Measurements from ENCODE around the gene CFDP1.
"Not testable (repeated sequence)": the region's sequence is repeated elsewhere in the genome, so short reads cannot be mapped to it uniquely, and the experiment has no call there.

Gene CFDP1

DNA sequence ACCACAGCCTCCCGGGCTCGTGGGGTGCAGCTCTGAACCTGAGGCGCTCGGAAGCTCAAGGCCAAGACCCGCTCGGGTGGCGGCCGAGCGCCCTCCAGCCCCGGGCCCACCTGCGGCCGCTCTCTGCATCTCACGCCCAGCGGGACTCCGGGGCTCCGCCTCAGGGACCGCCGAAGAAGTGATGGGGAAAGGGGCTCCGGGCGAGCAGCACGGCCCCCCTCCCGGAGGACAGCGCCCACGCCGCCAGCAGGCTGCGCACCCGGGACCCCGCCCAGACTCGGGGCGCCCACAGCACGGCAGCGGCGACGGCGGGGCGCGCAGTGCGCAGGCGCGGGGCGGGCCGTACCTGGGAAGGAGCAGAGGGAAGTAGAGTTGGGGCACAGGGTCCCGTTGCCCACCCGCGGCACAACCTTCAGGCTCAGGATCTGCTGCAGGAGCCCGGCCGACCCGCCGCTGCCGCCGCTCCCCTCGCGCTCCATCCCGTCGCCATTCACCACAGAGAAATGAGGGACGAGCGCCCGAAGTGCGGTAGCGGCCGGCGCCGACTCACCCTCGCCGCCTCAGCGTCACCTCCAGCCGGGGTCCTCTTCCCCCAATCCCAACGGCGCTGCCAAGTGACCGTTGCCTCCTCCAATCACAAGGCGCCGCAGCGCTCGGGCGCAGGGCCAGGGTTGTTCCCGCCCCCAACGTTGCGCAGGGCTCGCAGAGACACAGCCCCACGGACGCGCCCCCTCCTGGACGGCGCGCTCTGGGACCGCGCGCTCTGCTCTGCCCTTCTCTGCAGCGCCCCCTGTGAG, 31.0 kb upstream of the CFDP1 start, which contains the start of gene TMEM170A:
Gene TMEM170A, minus strand, starts transcription at position 568 of the 797 bp plus-strand sequence. Its CDS starts 89 bp downstream, at position 479.
- Histone ChIP-seq H3K9ac (ENCODE audit: low read depth, low read length) (peak within 1 kb of the TSS; percentile 86), H3K4me1 (ENCODE audit: insufficient read depth, low read length) (no peaks in the 10 kb centered on the region), H3K9me3 (ENCODE audit: control insufficient read depth, insufficient read depth, low read length) (no peaks in the 10 kb centered on the region), H3K36me3 (ENCODE audit: insufficient read depth, low read length) (no peaks in the 10 kb centered on the region)

DNA sequence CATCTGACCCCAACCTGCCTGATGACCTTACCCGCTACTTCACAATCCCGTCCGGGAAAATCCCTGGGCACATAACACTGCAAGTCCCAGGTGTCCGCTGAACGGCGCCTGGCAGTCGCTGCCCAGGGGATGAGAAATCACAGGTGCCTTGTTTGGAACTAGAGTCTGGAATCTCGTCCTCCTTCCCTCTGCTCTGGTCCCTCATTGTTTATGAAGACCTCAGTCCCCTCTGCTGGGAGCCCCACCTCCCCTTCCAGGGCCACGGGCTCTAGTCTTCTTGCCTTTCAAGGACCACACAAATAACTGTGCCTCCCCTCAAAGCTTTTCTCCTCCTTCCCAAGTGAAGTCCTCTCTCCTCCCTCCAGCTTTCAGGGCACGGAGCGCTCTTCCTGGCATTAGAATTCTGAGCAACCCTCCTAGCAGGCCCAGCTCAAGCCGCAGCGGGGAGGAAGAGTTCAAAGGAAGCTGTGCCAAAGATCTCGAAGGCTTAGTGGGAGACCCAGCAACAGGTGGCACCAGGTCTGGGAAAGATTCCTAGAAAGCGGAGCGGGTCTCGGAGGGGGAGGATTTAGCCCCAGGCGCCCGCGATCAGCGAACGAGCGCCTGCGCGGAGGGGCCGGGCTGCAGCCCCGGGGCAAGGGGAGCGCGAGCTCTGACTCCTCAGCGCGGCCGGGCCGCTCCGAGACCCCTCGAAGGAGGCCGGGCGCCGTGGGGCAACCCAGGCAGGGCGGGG, 30.3 kb upstream of the CFDP1 start:
- not testable (repeated sequence) for H3K36me3 ChIP-seq (ENCODE audit: insufficient read depth, low read length); H3K9me3 ChIP-seq (ENCODE audit: control insufficient read depth, insufficient read depth, low read length); H3K4me1 ChIP-seq (ENCODE audit: insufficient read depth, low read length)
- peak overlapping the region; percentile 86 for H3K9ac ChIP-seq (ENCODE audit: low read depth, low read length)

DNA sequence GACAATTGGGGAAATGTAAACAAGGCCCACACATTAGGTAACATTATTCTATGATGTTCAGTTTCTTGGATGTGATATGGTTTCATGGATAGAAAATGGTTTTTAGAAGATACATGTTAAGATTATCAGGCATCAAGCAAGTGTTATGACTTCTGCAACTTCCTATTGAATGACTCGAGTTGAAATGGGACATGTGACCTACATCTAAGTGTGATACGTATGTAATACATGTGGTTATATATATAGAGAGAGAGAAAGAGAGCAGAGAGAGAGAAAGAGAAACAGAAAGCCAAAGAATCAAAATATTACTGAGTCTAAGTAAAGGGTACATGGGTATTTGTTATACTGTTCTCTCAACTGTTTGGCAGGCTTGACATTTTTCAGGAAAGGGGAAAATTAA, 29.5 kb upstream of the CFDP1 start:
- no peaks in the 10 kb centered on the region for H3K36me3 ChIP-seq (ENCODE audit: insufficient read depth, low read length)
- peaks cover 6% of the 10 kb centered on the region; the same call in 1 of the 2 replicates for H3K4me1 ChIP-seq (ENCODE audit: insufficient read depth, low read length)
- H3K9ac ChIP-seq (ENCODE audit: low read depth, low read length): peak overlapping the region; percentile 86; the same call in 1 of the 2 replicates
- H3K9me3 ChIP-seq (ENCODE audit: control insufficient read depth, insufficient read depth, low read length): no peaks in the 10 kb centered on the region

DNA sequence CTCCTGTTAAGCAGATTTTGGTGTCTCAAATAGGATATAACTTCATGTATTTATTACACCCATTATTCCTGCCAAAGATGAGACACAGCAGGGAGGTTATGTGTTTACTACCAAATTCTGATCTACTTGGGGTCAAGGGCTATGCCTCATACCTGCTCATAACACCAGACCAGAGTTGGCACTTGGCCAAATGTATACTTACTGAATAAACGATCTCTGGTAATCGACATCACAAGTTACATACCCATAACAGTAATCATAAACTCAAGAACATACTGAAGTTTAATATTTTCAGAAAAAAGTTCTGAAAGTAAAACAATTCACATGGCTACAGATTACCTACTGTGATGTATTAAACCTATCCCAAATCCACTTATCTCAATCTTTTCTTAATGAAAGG, 28.3 kb upstream of the CFDP1 start:
- Histone ChIP-seq H3K36me3 (ENCODE audit: insufficient read depth, low read length) (no peaks in the 10 kb centered on the region), H3K4me1 (ENCODE audit: insufficient read depth, low read length) (peaks cover 16% of the 10 kb centered on the region; the same call in 1 of the 2 replicates), H3K9ac (ENCODE audit: low read depth, low read length) (no peak overlapping the region), H3K9me3 (ENCODE audit: control insufficient read depth, insufficient read depth, low read length) (no peaks in the 10 kb centered on the region)

DNA sequence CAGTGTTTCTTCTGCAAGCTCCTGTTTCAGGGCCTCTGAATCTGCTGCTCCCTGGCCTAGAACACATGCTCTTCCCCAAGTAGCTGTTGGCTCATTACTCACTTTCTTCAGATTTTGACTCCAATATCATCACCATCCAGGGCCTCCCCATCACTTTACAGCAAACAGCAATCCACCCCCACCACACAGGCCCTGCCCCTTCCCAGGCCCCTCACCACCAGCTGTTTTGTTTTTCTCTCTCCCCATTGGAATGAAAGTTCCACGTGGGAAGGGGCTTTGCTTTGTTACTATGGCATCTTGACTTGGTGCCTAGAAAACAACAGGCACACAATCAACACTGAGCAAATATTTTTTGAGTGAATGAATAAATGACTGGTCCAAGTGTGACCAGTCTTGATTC, 27.1 kb upstream of the CFDP1 start:
- Histone ChIP-seq H3K9ac (ENCODE audit: low read depth, low read length) (no peak overlapping the region), H3K36me3 (ENCODE audit: insufficient read depth, low read length) (no peaks in the 10 kb centered on the region), H3K9me3 (ENCODE audit: control insufficient read depth, insufficient read depth, low read length) (no peaks in the 10 kb centered on the region), H3K4me1 (ENCODE audit: insufficient read depth, low read length) (peaks cover 19% of the 10 kb centered on the region; the same call in 1 of the 2 replicates)

DNA sequence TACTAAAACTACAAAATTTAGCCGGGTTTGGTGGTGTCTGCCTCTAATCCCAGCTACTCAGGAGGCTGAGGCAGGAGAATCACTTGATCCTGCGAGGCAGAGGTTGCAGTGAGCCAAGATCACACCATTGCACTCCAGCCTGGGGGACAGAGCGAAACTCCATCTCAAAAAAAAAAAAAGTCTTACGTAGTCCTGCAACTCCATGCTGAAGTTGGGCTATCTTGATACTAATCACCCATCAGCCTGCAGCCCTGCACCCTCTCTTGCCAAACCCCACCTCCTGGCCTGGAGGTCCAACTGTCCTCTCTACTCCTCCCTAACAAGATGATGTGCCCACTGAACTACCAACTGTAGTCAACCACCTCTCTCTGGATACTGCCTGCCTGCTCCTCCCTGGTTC, 26.4 kb upstream of the CFDP1 start:
- Histone ChIP-seq H3K9ac (ENCODE audit: low read depth, low read length) (no peak overlapping the region), H3K4me1 (ENCODE audit: insufficient read depth, low read length) (peaks cover 19% of the 10 kb centered on the region; the same call in 1 of the 2 replicates), H3K9me3 (ENCODE audit: control insufficient read depth, insufficient read depth, low read length) (no peaks in the 10 kb centered on the region), H3K36me3 (ENCODE audit: insufficient read depth, low read length) (no peaks in the 10 kb centered on the region)

DNA sequence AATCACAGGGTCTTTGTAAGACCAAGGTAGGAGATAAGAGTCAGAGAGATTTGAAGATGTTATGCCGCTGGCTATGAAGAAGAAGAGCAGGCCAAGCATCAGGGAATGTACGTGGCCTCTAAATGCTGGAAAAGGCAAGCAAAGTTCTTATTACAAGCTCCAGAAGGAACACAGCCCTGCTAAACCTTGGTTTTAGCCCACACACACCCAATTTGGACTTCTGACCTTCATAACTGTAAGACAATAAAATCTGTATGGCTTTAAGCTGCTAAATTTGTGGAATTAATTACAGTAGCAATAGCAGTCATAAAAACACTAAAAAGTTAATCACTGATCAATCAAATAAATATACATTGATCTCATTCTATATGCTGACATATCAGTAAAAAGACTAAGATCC, 25.1 kb upstream of the CFDP1 start:
- H3K4me1 ChIP-seq (ENCODE audit: insufficient read depth, low read length): peaks cover 19% of the 10 kb centered on the region; the same call in 1 of the 2 replicates
- H3K9ac ChIP-seq (ENCODE audit: low read depth, low read length): no peak overlapping the region
- H3K9me3 ChIP-seq (ENCODE audit: control insufficient read depth, insufficient read depth, low read length): no peaks in the 10 kb centered on the region
- no peaks in the 10 kb centered on the region for H3K36me3 ChIP-seq (ENCODE audit: insufficient read depth, low read length)

DNA sequence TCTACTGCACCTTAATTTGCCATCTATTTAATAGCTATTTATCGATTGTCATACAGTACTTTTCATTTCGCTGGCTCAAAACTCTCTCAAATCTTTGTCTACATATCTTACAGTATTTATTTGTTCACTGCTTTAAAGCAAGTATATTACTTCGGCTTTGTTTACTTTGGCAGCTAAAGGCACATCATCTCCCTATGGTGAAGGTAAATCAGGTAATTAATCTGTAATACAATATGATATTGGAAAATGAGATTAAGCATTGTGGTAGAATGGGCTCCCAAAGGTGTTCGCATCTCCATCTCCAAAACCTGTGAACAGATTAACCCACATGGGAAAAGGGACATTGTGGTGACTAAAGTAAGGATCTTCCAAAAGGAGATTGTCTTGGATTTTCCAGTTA, 24.7 kb upstream of the CFDP1 start:
- H3K4me1 ChIP-seq (ENCODE audit: insufficient read depth, low read length): peaks cover 19% of the 10 kb centered on the region; the same call in 1 of the 2 replicates
- H3K36me3 ChIP-seq (ENCODE audit: insufficient read depth, low read length): no peaks in the 10 kb centered on the region
- no peaks in the 10 kb centered on the region for H3K9me3 ChIP-seq (ENCODE audit: control insufficient read depth, insufficient read depth, low read length)
- no peak overlapping the region for H3K9ac ChIP-seq (ENCODE audit: low read depth, low read length)

DNA sequence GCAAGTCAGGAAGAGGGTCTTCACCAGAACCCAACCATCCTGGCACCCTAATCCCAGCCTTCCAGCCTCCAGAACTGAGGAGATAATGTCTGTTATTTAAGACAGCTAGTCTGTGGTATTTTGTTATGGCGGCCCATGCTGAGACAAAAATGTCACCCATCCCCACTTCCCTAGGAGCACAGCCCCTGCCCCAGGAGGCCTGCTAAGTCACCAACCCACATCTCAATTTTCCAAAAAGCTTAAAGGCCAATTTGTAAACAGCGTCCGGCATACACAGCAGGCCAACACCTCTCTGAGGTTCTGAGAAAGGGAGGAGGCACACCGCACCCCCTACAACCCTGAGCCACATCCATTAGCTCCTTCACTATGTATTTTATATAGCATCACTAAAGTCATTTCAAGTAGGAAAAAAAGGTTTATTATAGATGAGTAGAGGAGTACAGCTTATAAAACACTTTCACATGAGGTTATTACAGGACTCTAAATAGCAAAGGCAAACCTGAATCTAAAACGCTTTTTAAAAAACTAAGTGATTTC, 24.2 kb upstream of the CFDP1 start:
- peaks cover 19% of the 10 kb centered on the region; the same call in 1 of the 2 replicates for H3K4me1 ChIP-seq (ENCODE audit: insufficient read depth, low read length)
- no peaks in the 10 kb centered on the region for H3K9me3 ChIP-seq (ENCODE audit: control insufficient read depth, insufficient read depth, low read length)
- H3K9ac ChIP-seq (ENCODE audit: low read depth, low read length): no peak overlapping the region
- no peaks in the 10 kb centered on the region for H3K36me3 ChIP-seq (ENCODE audit: insufficient read depth, low read length)

DNA sequence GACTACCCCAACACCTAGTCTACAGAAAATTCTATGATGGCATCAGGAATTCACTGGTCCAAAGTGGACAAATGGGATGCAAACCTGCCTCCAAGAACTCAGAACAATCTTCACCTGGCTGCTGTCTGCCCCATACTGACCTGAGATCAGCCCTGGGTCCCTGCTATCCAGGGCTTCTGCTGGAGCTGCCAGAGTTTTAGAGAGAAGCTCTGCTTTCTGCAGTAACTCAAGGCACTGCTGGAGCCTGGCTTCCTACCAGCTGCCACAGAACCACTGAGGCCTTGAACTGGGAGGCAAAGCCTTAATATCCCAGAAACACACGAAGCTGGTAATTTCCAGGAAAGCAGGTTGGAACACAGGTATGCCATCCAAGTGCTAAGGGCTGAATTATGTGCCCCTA, 23.7 kb upstream of the CFDP1 start:
- H3K9me3 ChIP-seq (ENCODE audit: control insufficient read depth, insufficient read depth, low read length): no peaks in the 10 kb centered on the region

DNA sequence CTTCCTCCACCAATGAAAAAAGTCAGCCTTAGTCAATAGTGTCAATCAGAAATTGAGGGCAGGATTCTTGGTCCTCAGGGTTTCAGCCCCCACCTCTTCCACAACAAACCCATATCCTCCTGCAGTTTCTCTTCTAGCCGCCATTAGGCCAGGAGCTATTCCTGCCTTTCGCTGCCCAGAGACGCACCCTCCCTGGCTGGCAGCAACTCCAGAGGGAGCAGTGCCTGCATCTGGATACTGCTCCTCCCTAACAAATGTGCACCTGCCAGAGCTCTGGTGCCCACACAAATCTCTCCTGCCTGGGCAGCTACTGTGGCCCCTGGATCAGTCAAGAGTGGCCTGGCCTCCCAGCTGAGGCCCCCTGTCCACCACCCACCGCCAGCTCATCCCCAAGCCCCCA, 23.2 kb upstream of the CFDP1 start:
- peaks cover 19% of the 10 kb centered on the region; the same call in 1 of the 2 replicates for H3K4me1 ChIP-seq (ENCODE audit: insufficient read depth, low read length)
- not testable (repeated sequence) for H3K9ac ChIP-seq (ENCODE audit: low read depth, low read length); H3K9me3 ChIP-seq (ENCODE audit: control insufficient read depth, insufficient read depth, low read length)

More for the DNA sequence above, 23.7 kb upstream of the CFDP1 start:
- Histone ChIP-seq H3K9ac (ENCODE audit: low read depth, low read length) (no peak overlapping the region), H3K36me3 (ENCODE audit: insufficient read depth, low read length) (no peaks in the 10 kb centered on the region), H3K4me1 (ENCODE audit: insufficient read depth, low read length) (peaks cover 19% of the 10 kb centered on the region; the same call in 1 of the 2 replicates)

DNA sequence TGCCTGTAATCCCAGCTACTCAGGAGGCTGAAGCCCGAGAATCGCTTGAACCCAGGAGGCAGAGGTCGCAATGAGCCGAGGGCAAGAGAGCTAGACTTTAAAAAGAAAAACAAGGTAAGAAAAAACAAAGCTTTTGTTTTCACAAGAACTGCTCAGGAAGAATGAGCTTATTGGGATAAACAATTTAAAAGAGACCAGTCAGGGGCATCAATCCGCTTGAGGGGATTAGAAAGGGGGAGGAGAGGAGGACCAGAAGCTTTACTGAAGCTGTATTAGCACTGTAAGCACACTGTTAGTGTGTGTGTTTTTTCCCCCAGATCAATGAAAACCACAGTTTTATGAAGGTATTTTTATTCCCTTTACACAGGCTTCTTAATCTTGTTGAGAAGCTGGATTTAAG, 22.4 kb upstream of the CFDP1 start:
- no peaks in the 10 kb centered on the region; the same call in 1 of the 2 replicates for H3K36me3 ChIP-seq (ENCODE audit: insufficient read depth, low read length)
- no peaks in the 10 kb centered on the region for H3K9me3 ChIP-seq (ENCODE audit: control insufficient read depth, insufficient read depth, low read length)
- H3K4me1 ChIP-seq (ENCODE audit: insufficient read depth, low read length): peaks cover 19% of the 10 kb centered on the region; the same call in 1 of the 2 replicates
- H3K9ac ChIP-seq (ENCODE audit: low read depth, low read length): no peak overlapping the region

More for the DNA sequence above, 23.2 kb upstream of the CFDP1 start:
- not testable (repeated sequence) for H3K36me3 ChIP-seq (ENCODE audit: insufficient read depth, low read length)

DNA sequence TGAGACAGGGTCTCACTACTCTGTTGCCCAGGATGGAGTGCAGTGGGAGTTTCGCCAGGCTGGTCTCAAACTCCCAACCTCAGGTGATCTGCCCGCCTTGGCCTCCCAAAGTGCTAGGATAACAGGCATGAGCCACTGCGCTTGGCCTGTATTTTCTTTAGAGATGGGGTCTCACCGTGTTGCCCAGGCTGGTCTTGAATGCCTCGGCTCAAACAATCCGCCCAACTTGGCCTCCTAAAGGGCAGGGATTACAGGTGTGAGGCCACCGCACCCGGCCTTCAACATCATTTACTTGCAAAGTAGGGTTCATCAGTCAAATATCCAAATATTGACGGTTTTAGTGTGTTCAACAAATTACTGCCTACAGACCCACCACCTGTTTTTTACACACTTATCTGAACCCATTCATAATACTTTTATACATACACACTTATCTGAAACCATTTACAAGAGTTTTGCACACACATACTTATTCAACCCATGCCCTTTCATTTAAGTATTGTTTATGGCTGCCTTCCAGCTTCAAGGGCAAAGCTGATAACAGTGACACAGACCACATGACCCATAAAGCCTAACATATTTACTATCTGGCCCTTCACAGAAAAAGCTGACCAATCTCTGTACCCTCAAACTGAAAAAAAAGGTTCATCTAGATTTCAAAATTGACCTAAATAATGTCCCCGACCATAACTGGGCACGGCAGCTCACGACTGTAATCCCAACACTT, 19.3 kb upstream of the CFDP1 start:
- H3K4me1 ChIP-seq (ENCODE audit: insufficient read depth, low read length): peaks cover 11% of the 10 kb centered on the region; the same call in 1 of the 2 replicates
- H3K9ac ChIP-seq (ENCODE audit: low read depth, low read length): no peak overlapping the region
- H3K36me3 ChIP-seq (ENCODE audit: insufficient read depth, low read length): no peaks in the 10 kb centered on the region; the same call in 1 of the 2 replicates
- H3K9me3 ChIP-seq (ENCODE audit: control insufficient read depth, insufficient read depth, low read length): no peaks in the 10 kb centered on the region

DNA sequence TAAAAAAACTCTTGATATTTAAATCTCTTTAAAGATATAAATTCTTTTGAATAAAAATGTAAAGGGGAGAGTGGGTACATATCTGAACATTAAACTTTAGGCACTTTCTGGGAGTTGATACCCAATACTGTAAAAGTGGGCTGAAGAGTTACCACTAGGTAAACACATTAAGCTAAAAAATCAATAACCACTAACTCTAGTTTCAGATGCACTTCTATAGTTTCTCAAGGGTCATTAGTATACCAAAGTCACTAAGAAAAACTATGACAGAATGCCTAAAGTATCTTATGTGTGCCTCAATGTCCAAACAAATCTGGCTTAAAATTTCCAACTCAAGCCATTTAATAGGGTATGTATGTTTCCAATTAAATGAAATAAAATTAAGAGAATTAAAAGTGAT, 13.1 kb upstream of the CFDP1 start:
- no peak overlapping the region for H3K9ac ChIP-seq (ENCODE audit: low read depth, low read length)
- H3K36me3 ChIP-seq (ENCODE audit: insufficient read depth, low read length): no peaks in the 10 kb centered on the region; the same call in none of the 2 replicates
- H3K4me1 ChIP-seq (ENCODE audit: insufficient read depth, low read length): no peaks in the 10 kb centered on the region
- H3K9me3 ChIP-seq (ENCODE audit: control insufficient read depth, insufficient read depth, low read length): no peaks in the 10 kb centered on the region

Data from ES-I3 (cell line).